HepG2 (cell line): ENCODE data around the gene AGBL1. TPM values are rescaled to one million over a fixed set of nuclear protein-coding genes. Genes with fewer than 3 reads are reported as not detected.

Experiments used
- ATAC-seq: fragments of 200-7000 bp; cut with Tn5 transposase; 3 replicates; pipeline ENCODE4 v1.9.1; 2020; ENCODE audit warnings: mild to moderate bottlenecking, moderate library complexity
- BruUV-seq: library from RNA; stranded (reverse); fragments of 400-500 nt; replicated peaks from 2 replicates; lab custom pipeline; 2021; lab: Mats Ljungman, UMichigan
- CTCF ChIA-PET: fragments of 300-600 bp; formaldehyde crosslinking; extraction: SDS; loops from one replicate; lab custom pipeline; 2021; ENCODE audit warnings: low total read pairs, inconsistent platforms, low intra/inter-chr PET ratio; lab: Yijun Ruan, JAX
- POLR2A ChIA-PET: fragments of 350-600 bp; sonication (Branson Sonifier 250); formaldehyde crosslinking; loops from one replicate; lab custom pipeline; 2020; ENCODE audit warnings: antibody characterized with exemption, inconsistent platforms; lab: Yijun Ruan, JAX
- DNase-seq: peaks from one replicate; pipeline ENCODE4 v3.0.0-alpha.2; 2015; ENCODE audit warnings: low spot score
- FAIRE-seq: peaks from 3 replicates; lab custom pipeline; 2011; peaks lifted over from hg19 to GRCh38; lab: Jason Lieb, UNC
- H2AFZ ChIP-seq: one replicate; pipeline ENCODE4 v1.6.1; 2011; ENCODE audit warnings: low read length, inconsistent platforms
- H3K27ac ChIP-seq: fragments of 300-600 bp; 3 replicates; pipeline ENCODE4 v1.8.0; 2011; ENCODE audit warnings: mixed run types, mild to moderate bottlenecking, mixed read lengths, low read length, inconsistent platforms; ENCODE audit not compliant: insufficient read depth; ENCODE audit errors: extremely low read length
- H3K27me3 ChIP-seq, 2 experiments: fragments of 200-600 bp in 1 of 2; 2 replicates in 1 of 2; 3 replicates in 1 of 2; pipeline versions ENCODE4 v1.6.0 to v1.8.0; 2011; ENCODE audit warnings: low read length in 2 of 2, mild to moderate bottlenecking in 2 of 2, moderate library complexity in 2 of 2, inconsistent platforms in 1 of 2; ENCODE audit not compliant: insufficient read depth in 2 of 2, control insufficient read depth in 1 of 2
- H3K36me3 ChIP-seq, 2 experiments: fragments of 200-600 bp in 1 of 2; replicated peaks in 1 of 2; 2 replicates in 1 of 2; 3 replicates in 1 of 2; pipeline versions ENCODE4 v1.5.1 to v1.8.0; 2011; ENCODE audit warnings: low read length in 2 of 2, inconsistent platforms in 1 of 2; ENCODE audit not compliant: insufficient read depth in 2 of 2, control insufficient read depth in 1 of 2
- H3K4me1 ChIP-seq: 2 replicates; pipeline ENCODE4 v1.5.1; 2012; ENCODE audit warnings: low read length, inconsistent platforms; ENCODE audit not compliant: insufficient read depth
- H3K4me2 ChIP-seq: 2 replicates; pipeline ENCODE4 v1.6.0; 2011; ENCODE audit warnings: low read depth, low read length, inconsistent platforms
- H3K4me3 ChIP-seq, 3 experiments: fragments of 200-600 bp in 1 of 3; sonication (generic), shearing (Covaris generic) in 1 of 3; replicated peaks in 1 of 3; 2 replicates each; pipeline ENCODE4 v1.5.1; 2011 to 2016; ENCODE audit warnings: low read length in 3 of 3, inconsistent platforms in 2 of 3, low read depth in 2 of 3, mild to moderate bottlenecking in 2 of 3, control low read depth in 1 of 3, mixed read lengths in 1 of 3; ENCODE audit not compliant: insufficient read depth in 1 of 3
- H3K79me2 ChIP-seq: one replicate; pipeline ENCODE4 v1.6.1; 2011; ENCODE audit warnings: low read length, inconsistent platforms; ENCODE audit not compliant: insufficient read depth
- H3K9ac ChIP-seq: 2 replicates; pipeline ENCODE4 v1.6.0; 2011; ENCODE audit warnings: mild to moderate bottlenecking, low read depth, low read length, inconsistent platforms; ENCODE audit not compliant: insufficient read depth
- H3K9me3 ChIP-seq: 2 replicates; pipeline ENCODE4 v1.5.1; 2012; ENCODE audit warnings: mild to moderate bottlenecking, low read length
- H4K20me1 ChIP-seq: 2 replicates; pipeline ENCODE4 v1.6.0; 2011; ENCODE audit warnings: inconsistent platforms, mild to moderate bottlenecking, low read length, moderate library complexity; ENCODE audit not compliant: insufficient read depth
- HOXA3 ChIP-seq: sonication (generic); formaldehyde crosslinking; IDR thresholded peaks from 2 replicates; pipeline ENCODE4 v1.5.0; 2020; ENCODE audit warnings: missing genetic modification reagents
- NBN ChIP-seq: fragments of 450-650 bp; conservative IDR thresholded peaks from 2 replicates; pipeline ENCODE4 v1.6.1; 2017
- SNAI1 ChIP-seq: sonication (generic); formaldehyde crosslinking; IDR thresholded peaks from 2 replicates; pipeline ENCODE4 v1.5.0; 2020; ENCODE audit warnings: mild to moderate bottlenecking, missing genetic modification reagents, borderline replicate concordance
- ZFP82 ChIP-seq: sonication (generic); formaldehyde crosslinking; IDR thresholded peaks from 2 replicates; pipeline ENCODE4 v1.5.1; 2020; ENCODE audit warnings: mild to moderate bottlenecking, missing genetic modification reagents, borderline replicate concordance
- ZNF451 ChIP-seq: sonication (generic); formaldehyde crosslinking; IDR thresholded peaks from 2 replicates; pipeline ENCODE4 v1.5.0; 2020; ENCODE audit warnings: mild to moderate bottlenecking, missing genetic modification reagents
- ZNF761 ChIP-seq: sonication (generic); formaldehyde crosslinking; conservative IDR thresholded peaks from 2 replicates; pipeline ENCODE4 v1.4.0; 2020; ENCODE audit warnings: mild to moderate bottlenecking, missing genetic modification reagents
- WGBS: methylation state at CpG from one replicate; pipeline ENCODE4 v1.1.6; 2017; ENCODE audit warnings: low lambda C conversion rate; 5-methylcytosine and 5-hydroxymethylcytosine counted together
- in situ Hi-C: cut with HindIII; loops from 2 replicates; pipeline ENCODE4 v1.10.0; 2017; ENCODE audit warnings: low pct_unique_long_range_greater_than_20kb; ENCODE audit not compliant: extremely low pct_ligation_motif_present
- intact Hi-C: fragments of 100-400 bp; cut with micrococcal nuclease; formaldehyde crosslinking; loops from one replicate; pipeline ENCODE4 v1.10.0; 2022; ENCODE audit not compliant: unreplicated experiment
- polyA plus RNA-seq, 8 experiments: library from polyadenylated mRNA; depleted of rRNA in 3 of 8; stranded (reverse) in 7 of 8; unstranded in 1 of 8; fragments of >200 nt; fragmentation: Illumina TruSeq in 4 of 8; extraction: Trizol in 4 of 8; gene quantifications; 2 replicates each; pipeline versions ENCODE4 v1.2.1 to v1.2.3, GENCODE V29; 2011 to 2016; ENCODE audit warnings: low read depth in 4 of 8, missing spikeins in 1 of 8, mixed read lengths in 1 of 8; ENCODE audit not compliant: insufficient read depth in 1 of 8
- total RNA-seq, 5 experiments: library from RNA; depleted of rRNA; stranded (reverse); fragments of >200 nt; fragmentation: Illumina TruSeq; extraction: Trizol; gene quantifications; 2 replicates each; pipeline ENCODE4 v1.2.3, GENCODE V29; 2016; ENCODE audit warnings: low read depth in 1 of 5
- TF ChIP-seq, protein P1 (sequence below): sonication (generic); formaldehyde crosslinking; conservative IDR thresholded peaks from 2 replicates; pipeline ENCODE4 v1.4.0; 2020; ENCODE audit warnings: mild to moderate bottlenecking, missing genetic modification reagents, moderate library complexity

AGBL1 gene
- total and polyA plus RNA-seq, 2 of the 13 experiments (the other 11 are each of a cell fraction or from before 2014, with no cell fraction given), result 0.01 TPM; not detected in 1

GRCh38 chr15:86377914-86378313, 298.2 kb downstream of the AGBL1 start:
- Histone ChIP-seq H3K9ac (no peak overlapping the region), H3K9me3 (peaks cover 40% of the 10 kb centered on the region)
- 0% methylated on average over 1 of the region's 1 CpG for WGBS
- TF ChIP-seq ZNF761 (CRISPR knock-in tag), result no peak
- TF ChIP-seq SNAI1, result no peak
- TF ChIP-seq NBN, result no peak
- no peak for TF ChIP-seq ZFP82 (CRISPR knock-in tag)
- TF ChIP-seq HOXA3 (CRISPR knock-in tag), result no peak
- TF ChIP-seq, protein P1, sequence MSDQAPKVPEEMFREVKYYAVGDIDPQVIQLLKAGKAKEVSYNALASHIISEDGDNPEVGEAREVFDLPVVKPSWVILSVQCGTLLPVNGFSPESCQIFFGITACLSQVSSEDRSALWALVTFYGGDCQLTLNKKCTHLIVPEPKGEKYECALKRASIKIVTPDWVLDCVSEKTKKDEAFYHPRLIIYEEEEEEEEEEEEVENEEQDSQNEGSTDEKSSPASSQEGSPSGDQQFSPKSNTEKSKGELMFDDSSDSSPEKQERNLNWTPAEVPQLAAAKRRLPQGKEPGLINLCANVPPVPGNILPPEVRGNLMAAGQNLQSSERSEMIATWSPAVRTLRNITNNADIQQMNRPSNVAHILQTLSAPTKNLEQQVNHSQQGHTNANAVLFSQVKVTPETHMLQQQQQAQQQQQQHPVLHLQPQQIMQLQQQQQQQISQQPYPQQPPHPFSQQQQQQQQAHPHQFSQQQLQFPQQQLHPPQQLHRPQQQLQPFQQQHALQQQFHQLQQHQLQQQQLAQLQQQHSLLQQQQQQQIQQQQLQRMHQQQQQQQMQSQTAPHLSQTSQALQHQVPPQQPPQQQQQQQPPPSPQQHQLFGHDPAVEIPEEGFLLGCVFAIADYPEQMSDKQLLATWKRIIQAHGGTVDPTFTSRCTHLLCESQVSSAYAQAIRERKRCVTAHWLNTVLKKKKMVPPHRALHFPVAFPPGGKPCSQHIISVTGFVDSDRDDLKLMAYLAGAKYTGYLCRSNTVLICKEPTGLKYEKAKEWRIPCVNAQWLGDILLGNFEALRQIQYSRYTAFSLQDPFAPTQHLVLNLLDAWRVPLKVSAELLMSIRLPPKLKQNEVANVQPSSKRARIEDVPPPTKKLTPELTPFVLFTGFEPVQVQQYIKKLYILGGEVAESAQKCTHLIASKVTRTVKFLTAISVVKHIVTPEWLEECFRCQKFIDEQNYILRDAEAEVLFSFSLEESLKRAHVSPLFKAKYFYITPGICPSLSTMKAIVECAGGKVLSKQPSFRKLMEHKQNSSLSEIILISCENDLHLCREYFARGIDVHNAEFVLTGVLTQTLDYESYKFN (CRISPR knock-in tag), result no peak
- no peak for TF ChIP-seq ZNF451 (CRISPR knock-in tag)
- TF ChIP-seq, all 625 proteins: peak for 0
- ChIA-PET CTCF (no interaction called here), POLR2A (no interaction called here)
- H3K36me3 ChIP-seq, result no peaks in the 10 kb centered on the region
- no peak overlapping the region for H3K4me2 ChIP-seq
- BruUV-seq, result no TSS peak
- in situ Hi-C loops (no loop called here), intact Hi-C loops (no loop called here)
- no peaks in the 10 kb centered on the region; a peak in 1 of 5 replicates for H3K27me3 ChIP-seq
- no peaks in the 10 kb centered on the region for H3K79me2 ChIP-seq
- no peak overlapping the region for H2AFZ ChIP-seq
- DNase-seq, result no peak
- no peak for FAIRE-seq
- no peak overlapping the region for H3K4me3 ChIP-seq
- no peaks in the 10 kb centered on the region for H4K20me1 ChIP-seq
- no peak for ATAC-seq
- H3K27ac ChIP-seq, result no peak overlapping the region
- no peaks in the 10 kb centered on the region for H3K4me1 ChIP-seq
